ENCODE data around the gene ALX4. TPM values are rescaled to one million over a fixed set of nuclear protein-coding genes. Genes with fewer than 3 reads are reported as not detected.

The ALX4 gene
- total RNA-seq, 4 donors from 2014 or later = under 0.01 to 0.52 (median 0.06) TPM

DNA sequence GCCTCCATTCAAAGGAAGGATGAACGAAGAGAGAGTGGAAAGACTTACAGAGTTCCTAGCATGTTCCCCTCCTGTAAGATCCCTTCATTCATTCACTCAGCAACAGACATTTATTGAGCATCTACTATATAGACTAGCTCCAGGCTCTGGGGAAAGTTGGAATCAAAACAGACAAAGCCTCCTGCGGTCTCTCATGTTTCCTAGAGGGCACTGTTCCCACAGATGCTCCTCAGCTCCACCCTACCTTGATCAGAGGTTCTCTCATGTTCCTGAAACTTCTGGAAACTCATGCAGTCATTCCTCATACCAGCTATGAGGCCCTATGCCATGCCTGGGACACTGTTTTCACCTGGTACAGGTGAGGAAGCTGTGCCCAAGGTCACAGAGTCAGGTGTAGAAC is 11.1 kb downstream of the ALX4 start:
- no peak for DNase-seq (ENCODE audit: extremely low spot score)
- H3K4me1 ChIP-seq = peaks cover 0 to 8% (median 2%) of the 10 kb centered on the region in 4 donors
- intact Hi-C loops (cut with DNase I) = no loop called here
- H3K9me3 ChIP-seq = no peaks in the 10 kb centered on the region
- TF ChIP-seq EP300 (IDR thresholded peaks at IDR 0.05) (no peak), POLR2AphosphoS5 (IDR thresholded peaks at IDR 0.05) (no peak), POLR2A (IDR thresholded peaks at IDR 0.05; ENCODE audit: low read depth) (no peak)
- TF ChIP-seq, protein P1, sequence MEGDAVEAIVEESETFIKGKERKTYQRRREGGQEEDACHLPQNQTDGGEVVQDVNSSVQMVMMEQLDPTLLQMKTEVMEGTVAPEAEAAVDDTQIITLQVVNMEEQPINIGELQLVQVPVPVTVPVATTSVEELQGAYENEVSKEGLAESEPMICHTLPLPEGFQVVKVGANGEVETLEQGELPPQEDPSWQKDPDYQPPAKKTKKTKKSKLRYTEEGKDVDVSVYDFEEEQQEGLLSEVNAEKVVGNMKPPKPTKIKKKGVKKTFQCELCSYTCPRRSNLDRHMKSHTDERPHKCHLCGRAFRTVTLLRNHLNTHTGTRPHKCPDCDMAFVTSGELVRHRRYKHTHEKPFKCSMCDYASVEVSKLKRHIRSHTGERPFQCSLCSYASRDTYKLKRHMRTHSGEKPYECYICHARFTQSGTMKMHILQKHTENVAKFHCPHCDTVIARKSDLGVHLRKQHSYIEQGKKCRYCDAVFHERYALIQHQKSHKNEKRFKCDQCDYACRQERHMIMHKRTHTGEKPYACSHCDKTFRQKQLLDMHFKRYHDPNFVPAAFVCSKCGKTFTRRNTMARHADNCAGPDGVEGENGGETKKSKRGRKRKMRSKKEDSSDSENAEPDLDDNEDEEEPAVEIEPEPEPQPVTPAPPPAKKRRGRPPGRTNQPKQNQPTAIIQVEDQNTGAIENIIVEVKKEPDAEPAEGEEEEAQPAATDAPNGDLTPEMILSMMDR (IDR thresholded peaks at IDR 0.05) = no peak
- 92% methylated on average over 2 of the region's 2 CpGs for WGBS
- peaks cover 0 to 63% (median 10%) of the 10 kb centered on the region in 4 donors for H3K27me3 ChIP-seq
- H3K27ac ChIP-seq (replicated peaks in 1 of 4) = no peak overlapping the region
- H3K4me3 ChIP-seq = no peak overlapping the region
- no peaks in the 10 kb centered on the region for H3K36me3 ChIP-seq

DNA sequence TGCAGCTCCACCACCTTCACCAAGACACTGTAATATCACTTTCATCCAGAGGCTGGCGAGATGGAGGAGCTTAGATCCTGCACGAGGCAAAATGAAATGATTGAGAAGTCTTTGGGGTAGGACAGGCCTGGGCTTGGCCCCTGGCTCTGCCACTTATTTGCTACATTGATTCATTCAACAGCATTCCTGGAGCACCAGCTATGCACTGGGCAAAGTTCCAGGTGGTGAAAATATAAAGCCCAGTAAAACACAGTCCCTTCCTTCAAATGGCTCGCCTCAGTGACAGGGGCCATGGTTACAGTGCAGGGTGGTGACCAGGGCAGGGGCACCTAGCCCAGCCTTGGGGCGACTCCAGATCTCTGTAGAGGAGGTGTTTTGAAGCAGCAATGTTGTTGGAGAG is 19.7 kb downstream of the ALX4 start:
- Histone ChIP-seq H3K4me3 (no peak overlapping the region), H3K27ac (replicated peaks in 1 of 4) (no peak overlapping the region)
- intact Hi-C loops (cut with DNase I) = no loop called here

DNA sequence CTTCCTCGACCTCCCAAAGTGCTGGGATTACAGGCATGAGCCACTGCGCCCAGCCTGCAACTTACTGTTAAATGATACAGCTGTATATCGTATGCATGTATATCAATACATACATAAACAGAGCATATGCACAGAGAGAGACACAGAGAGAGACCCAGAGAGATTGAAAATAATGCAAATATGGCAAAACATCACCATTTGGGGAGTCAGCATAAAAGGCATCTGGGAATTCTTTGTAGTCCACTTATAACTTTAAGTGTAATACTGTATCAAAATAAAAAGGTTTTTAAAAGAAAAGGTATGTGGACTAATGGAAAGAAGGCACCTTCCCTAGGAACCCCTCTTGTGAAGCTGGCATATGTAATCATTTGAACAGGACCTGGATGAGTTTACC is 21.8 kb downstream of the ALX4 start:
- 87% methylated on average over 3 of the region's 3 CpGs for WGBS
- TF ChIP-seq, protein P1 (IDR thresholded peaks at IDR 0.05) = no peak
- TF ChIP-seq EP300 (IDR thresholded peaks at IDR 0.05) (no peak), POLR2AphosphoS5 (IDR thresholded peaks at IDR 0.05) (no peak), POLR2A (IDR thresholded peaks at IDR 0.05; ENCODE audit: low read depth) (no peak)
- Histone ChIP-seq H3K4me3 (no peak overlapping the region), H3K4me1 (no peaks in the 10 kb centered on the region), H3K9me3 (no peaks in the 10 kb centered on the region), H3K36me3 (no peaks in the 10 kb centered on the region), H3K27me3 (peaks cover 0 to 7% (median 0%) of the 10 kb centered on the region in 4 donors), H3K27ac (replicated peaks in 1 of 4) (no peak overlapping the region)
- DNase-seq (ENCODE audit: extremely low spot score) = no peak
- intact Hi-C loops (cut with DNase I) = no loop called here

More for the DNA sequence above, 19.7 kb downstream of the ALX4 start:
- Histone ChIP-seq H3K36me3 (no peaks in the 10 kb centered on the region), H3K4me1 (no peaks in the 10 kb centered on the region), H3K27me3 (peaks cover 0 to 22% (median 3%) of the 10 kb centered on the region in 4 donors), H3K9me3 (no peaks in the 10 kb centered on the region)
- no peak for DNase-seq (ENCODE audit: extremely low spot score)
- TF ChIP-seq POLR2AphosphoS5 (IDR thresholded peaks at IDR 0.05) (no peak), EP300 (IDR thresholded peaks at IDR 0.05) (no peak), POLR2A (IDR thresholded peaks at IDR 0.05; ENCODE audit: low read depth) (no peak)
- TF ChIP-seq, protein P1 (IDR thresholded peaks at IDR 0.05) = no peak
- WGBS = 71% methylated on average over 4 of the region's 4 CpGs

DNA sequence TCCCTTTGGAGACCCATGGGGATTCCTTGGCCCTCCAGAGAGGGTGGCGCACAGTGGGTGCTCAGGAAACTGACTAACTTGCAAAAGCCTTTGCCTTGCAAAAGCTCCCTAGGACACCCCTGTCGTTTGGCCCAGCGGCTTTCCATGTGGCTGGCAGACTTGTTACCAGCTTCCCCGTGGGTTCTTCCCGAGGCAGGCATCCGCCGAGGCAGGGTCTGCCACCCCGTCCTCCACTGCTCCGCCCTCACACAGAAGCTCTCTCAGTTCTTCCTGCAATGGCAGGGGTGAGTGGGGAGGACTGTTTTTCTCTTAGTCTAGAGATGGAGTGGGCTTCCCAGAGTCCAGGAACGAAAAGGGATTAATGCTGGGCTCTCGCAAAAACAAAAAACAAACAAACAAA is 23.0 kb downstream of the ALX4 start:
- no peaks in the 10 kb centered on the region for H3K36me3 ChIP-seq
- H3K4me3 ChIP-seq = no peak overlapping the region
- H3K9me3 ChIP-seq = no peaks in the 10 kb centered on the region
- peaks cover 0 to 7% (median 0%) of the 10 kb centered on the region in 4 donors for H3K27me3 ChIP-seq
- no peak overlapping the region for H3K27ac ChIP-seq (replicated peaks in 1 of 4)
- no peaks in the 10 kb centered on the region for H3K4me1 ChIP-seq
- TF ChIP-seq POLR2A (IDR thresholded peaks at IDR 0.05; ENCODE audit: low read depth) = no peak
- TF ChIP-seq POLR2AphosphoS5 (IDR thresholded peaks at IDR 0.05) = no peak
- TF ChIP-seq EP300 (IDR thresholded peaks at IDR 0.05) = no peak
- TF ChIP-seq, protein P1 (IDR thresholded peaks at IDR 0.05) = no peak
- intact Hi-C loops (cut with DNase I) = loop anchor here (1.0 kb wide), 1 partner anchor 251 kb away; no protein-coding TSS in a partner anchor
- DNase-seq (ENCODE audit: extremely low spot score) = no peak
- WGBS = 86% methylated on average over 10 of the region's 11 CpGs
